HG03108 (cell line): ENCODE results near the gene BEND5.

Source experiments
- ATAC-seq: cut with Tn5 transposase; IDR thresholded peaks from one replicate; pipeline ENCODE4 v1.9.1; 2021; ENCODE audit warnings: moderate library complexity; ENCODE audit not compliant: unreplicated experiment

BEND5 gene

GRCh38 chr1:48776393-48777218, at the start of gene BEND5:
Gene BEND5, minus strand, starts transcription at chr1:48776891. Its CDS starts 60 bp downstream, at chr1:48776831.
- ATAC-seq = no peak

- no peak for ATAC-seq
Observed at GRCh38 chr1:48823168-48823567, 46.5 kb upstream of the BEND5 start.

DNA sequence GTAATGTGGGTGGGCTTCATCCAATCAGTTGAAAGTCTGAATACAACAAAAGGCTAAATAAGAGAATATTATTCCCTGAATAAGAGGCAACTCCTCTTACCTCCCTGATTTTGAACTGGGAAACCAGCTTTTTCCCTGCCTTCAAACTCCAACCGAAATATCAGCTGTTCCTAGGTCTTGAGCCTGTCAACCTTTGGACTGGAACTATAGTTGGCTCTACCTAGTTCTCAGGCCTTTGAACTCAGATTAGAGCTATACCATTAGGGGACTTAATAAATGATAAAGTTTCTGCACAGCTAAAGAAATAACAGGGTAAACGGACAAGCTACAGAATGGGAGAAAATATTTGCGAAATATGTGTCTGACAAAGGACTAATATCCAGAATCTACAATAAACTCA, 43.8 kb upstream of the BEND5 start:
- ATAC-seq = no peak

- no peak for ATAC-seq
Observed at GRCh38 chr1:48817505-48818114, 40.9 kb upstream of the BEND5 start.

GRCh38 chr1:48810740-48811139, 34.0 kb upstream of the BEND5 start:
- no peak for ATAC-seq

DNA sequence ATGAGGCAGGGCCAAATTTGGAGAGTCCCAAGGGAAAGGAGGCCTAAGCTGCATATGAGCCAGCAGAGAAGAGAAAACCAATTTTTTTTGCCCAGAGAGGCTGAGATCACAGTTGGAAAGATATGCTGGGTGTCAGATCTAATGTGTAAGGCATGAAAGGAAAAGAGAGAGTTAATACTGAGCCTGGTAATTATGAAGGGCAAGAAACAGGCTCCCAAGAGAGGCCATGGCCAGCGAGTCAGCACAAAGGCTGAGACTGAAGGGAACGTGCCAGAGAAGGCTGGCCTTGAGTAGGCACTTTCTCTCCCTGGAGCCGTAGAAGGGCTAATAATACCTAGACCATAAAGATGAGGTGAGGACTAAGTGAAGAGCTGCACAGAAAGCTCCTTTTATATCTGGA, 31.8 kb upstream of the BEND5 start:
- ATAC-seq = no peak

DNA sequence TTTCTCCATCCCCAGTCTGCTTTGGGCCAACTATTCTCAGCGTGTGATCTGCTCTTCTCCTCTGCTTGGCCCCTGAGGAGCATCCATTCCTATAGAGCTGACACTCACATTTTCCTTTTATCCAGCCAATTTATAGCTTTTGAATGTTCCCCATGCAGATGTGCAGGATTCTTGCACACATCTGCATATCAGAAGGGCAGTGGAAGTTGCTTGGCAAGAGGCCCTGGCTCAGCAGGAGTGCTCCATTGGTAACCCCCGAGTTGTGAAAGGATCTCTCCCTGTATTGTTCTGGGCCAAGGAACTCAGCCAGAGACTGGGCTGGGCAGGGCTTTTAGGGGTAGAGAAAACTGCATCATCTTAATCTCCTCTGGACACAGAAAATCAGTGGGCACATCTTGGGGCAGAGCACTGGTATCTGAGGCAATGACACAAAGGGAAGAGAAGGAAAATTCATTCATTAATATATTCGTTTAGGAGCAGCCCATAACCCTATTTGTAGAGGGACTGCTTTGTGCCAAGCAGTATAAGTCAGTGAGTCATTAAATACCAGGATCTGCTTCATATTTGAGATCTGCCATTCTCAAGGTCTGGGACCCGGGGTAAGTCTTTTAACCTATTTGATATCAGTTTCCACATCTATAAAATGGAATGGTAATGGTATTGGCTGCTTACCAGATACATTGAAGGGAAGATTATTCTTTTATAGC, 31.0 kb upstream of the BEND5 start:
- ATAC-seq = no peak

GRCh38 chr1:48803474-48803873, 26.8 kb upstream of the BEND5 start:
- ATAC-seq = no peak

DNA sequence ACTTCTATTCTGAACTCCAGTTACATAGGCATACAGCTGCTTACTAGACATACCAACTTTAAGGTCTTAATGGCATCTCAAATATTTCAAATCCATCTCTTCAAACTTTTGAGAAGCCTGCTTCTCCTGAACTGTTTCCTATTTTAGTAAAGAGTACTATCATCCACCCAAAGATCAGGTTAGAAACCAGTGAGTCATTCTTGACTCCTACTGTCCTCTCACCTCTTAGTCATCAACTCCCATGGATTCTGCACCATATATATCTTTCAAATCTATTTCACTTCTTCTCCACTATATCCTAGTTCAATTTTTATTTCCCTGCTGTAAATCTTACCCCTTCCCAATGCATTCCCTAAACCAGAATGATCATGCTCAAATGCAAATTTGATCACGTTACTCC, 18.1 kb upstream of the BEND5 start:
- no peak for ATAC-seq

DNA sequence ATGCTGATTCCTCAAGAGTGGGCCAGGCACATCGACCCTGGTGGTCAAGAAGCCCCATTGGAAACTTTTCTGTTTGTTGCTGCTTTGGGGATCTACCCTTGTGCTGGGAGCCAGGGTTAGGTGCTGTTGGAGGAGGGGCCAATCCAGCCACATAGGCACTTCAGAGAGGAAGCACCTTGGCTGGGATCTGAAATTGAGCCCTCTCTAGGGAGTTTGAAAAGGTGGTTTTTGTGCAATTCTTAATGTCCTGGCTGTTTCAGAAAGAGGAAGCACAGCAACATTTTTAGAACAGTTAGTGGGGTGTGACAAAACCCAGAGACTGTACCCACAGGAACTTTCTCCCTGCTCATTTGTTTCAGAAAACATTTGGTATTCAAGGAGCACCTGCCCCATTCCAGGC, 17.2 kb upstream of the BEND5 start:
- peak; percentile 79 for ATAC-seq

GRCh38 chr1:48792961-48793360, 16.3 kb upstream of the BEND5 start:
- ATAC-seq = no peak

- ATAC-seq = peak; percentile 34
Observed at GRCh38 chr1:48790397-48790796, 13.7 kb upstream of the BEND5 start.

- peak; percentile 9 for ATAC-seq
Observed at GRCh38 chr1:48789903-48790302, 13.2 kb upstream of the BEND5 start.

- ATAC-seq = no peak
Observed at GRCh38 chr1:48785869-48786268, 9.2 kb upstream of the BEND5 start.

DNA sequence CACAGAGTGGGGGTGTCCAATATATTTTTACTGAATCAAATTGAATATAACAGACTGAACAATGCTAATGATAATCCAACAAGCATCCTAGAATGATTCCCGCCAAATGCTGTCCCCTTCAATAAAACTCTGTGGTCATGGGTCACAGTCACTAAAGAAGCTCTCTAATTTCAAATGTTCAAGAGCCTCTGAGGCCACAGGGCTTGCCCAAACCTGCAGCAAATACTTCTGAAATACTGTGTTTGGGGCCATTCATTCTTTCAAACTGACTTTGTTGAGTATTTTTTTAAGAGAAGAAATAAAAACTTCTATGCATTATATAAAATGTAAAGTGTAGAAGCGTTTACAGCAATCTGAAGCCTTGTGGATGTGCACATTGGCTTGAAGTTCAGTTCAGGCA, 7.6 kb upstream of the BEND5 start:
- no peak for ATAC-seq

DNA sequence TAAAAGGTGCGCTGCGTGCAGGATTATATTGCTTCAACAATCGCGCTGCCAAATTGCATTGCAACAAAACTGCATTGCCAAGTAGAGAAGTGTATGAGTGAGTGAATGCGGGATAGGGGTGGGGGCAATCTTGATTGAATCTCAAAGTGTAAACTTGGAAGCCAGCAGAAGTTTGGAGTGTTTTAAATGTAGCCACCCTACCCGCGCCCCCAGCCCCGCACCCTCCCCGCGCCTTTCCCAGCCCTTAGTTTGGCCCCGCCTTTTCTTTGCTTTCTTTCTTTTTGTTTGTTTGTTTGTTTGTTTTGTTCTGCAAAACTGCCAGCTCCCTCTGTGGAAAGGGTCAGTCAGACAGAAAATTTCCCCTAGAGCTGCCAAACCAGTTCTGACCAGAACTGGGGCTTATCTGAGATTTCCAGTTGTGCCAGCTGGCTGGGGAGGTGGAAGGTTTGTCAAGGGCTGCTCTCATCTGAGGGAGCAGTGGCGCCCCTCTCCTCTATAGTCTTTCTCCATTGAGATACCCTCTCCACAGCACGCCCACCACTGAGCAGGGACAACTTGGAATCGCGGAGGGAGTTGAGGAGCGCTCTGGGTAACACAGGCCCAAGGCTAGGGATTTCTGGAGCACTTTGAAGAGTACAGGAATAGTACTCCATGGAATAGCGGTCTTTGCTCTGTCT, 666 bp upstream of the BEND5 start:
- no peak for ATAC-seq

DNA sequence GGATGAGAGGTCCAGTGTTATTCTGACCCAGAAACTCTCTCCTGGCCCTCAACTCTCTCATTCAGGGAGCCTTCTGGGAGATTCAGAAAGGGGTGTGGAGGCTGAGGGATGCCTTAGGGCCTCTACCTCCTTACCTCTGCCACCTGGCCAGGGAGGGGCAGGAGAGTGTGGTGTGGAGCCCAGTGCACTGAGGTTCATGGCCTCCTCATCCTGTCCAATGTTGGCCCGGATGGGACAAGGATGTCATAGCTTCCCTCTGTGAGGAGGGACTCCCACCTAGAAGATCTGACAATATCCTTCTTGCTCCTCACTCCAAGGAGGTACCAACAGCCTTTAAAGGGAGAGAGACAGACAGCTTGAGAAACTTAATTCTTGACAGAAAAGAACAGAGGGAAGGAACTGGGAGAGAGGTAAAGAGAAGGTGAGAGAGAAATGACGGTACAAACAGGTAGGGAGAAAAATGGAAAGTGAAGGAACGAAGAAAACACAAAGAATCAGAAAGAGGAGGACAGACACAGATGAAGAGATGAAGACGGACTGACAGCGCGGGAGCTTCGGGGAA, 779 bp downstream of the BEND5 start:
- ATAC-seq = no peak

DNA sequence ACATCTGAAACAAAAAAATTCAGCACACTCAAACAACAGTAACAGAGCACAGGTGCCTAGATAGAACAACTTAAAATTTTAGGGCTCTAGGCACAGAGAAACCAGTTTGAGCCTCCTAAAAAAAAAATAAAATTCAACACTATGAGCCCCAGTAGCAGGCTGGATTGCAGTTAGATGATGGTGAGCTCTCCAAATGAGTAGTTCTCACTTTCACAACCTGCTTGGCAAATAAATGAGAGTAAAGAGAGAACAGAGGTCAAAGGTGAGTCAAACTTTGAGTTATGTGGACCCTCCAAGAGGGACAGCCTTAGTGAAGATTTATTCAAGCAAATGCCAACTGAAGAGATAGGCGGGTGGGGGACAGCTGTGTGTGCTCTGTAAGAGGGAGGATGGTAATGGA, 3.6 kb downstream of the BEND5 start:
- no peak for ATAC-seq

DNA sequence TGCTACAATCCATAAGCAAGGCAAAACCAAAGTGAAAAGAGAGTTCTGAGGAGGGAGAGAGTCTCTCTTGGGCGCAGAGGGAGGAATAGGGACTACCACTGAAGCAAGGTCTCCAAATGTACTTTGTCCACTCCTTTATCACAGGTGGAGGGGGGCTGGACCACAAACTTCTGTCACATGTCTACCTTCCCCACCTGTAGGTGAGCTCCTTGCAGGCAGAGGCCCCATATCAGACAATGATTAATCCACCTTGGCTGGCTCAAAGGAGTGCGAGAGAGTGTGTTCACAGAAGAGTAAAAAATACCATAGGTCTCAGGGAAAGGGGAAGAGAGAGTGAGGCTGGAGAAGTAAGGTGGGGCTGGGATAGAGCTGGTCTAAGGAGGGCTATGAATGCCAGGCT, 4.5 kb downstream of the BEND5 start:
- ATAC-seq = no peak

- no peak for ATAC-seq
Observed at GRCh38 chr1:48771561-48771960, 5.1 kb downstream of the BEND5 start.

GRCh38 chr1:48767975-48768510, 8.6 kb downstream of the BEND5 start:
- ATAC-seq = no peak
